H1 (cell line): ENCODE data around the gene USP9Y. TPM values are rescaled to one million over a fixed set of nuclear protein-coding genes. Genes with fewer than 3 reads are reported as not detected.

ENCODE experiments used
- CBX5 ChIP-seq: fragments of 300-800, 300-1000 bp; sonication (generic); IDR thresholded peaks from 2 replicates; pipeline ENCODE4 v1.7.1; 2016; ENCODE audit warnings: antibody characterized with exemption, low read length, low read depth
- CREB1 ChIP-seq: IDR thresholded peaks from 2 replicates; pipeline ENCODE4 v1.6.1; 2012; ENCODE audit warnings: inconsistent platforms
- GABPA ChIP-seq: IDR thresholded peaks from 2 replicates; pipeline ENCODE4 v1.6.1; 2011; ENCODE audit warnings: mild to moderate bottlenecking, low read length, moderate library complexity, borderline replicate concordance; ENCODE audit not compliant: insufficient read depth
- HDAC2 ChIP-seq, 2 experiments: fragments of 300-600 bp in 1 of 2; sonication (generic) in 1 of 2; IDR thresholded peaks; 2 replicates each; pipeline ENCODE4 v1.6.1; 2011 to 2012; ENCODE audit warnings: low read depth in 2 of 2, low read length in 2 of 2, mild to moderate bottlenecking in 2 of 2, moderate library complexity in 2 of 2, borderline replicate concordance in 1 of 2, inconsistent platforms in 1 of 2
- KDM5A ChIP-seq: fragments of 200-600 bp; IDR thresholded peaks from 2 replicates; pipeline ENCODE4 v1.7.1; 2012; ENCODE audit warnings: mild to moderate bottlenecking, low read length, inconsistent platforms, mixed read lengths
- ZNF274 ChIP-seq: IDR thresholded peaks from 2 replicates; pipeline ENCODE4 v1.7.0; 2012; ENCODE audit warnings: low read length, borderline replicate concordance; ENCODE audit errors: extremely low read depth
- polyA plus RNA-seq, 7 experiments: library from polyadenylated mRNA; depleted of rRNA in 3 of 7; stranded (reverse) in 5 of 7; unstranded in 2 of 7; fragments of >200 nt in 5 of 7; fragments of 200-250 nt in 2 of 7; gene quantifications; 1 replicate in 5 of 7; 2 replicates in 1 of 7; 4 replicates in 1 of 7; pipeline versions ENCODE4 v1.2.1 to v1.2.3, GENCODE V29; 2011 to 2013; ENCODE audit warnings: missing spikeins in 2 of 7, mixed read lengths in 2 of 7
- total RNA-seq: library from RNA; stranded (reverse); fragmentation: NEBNext Ultra II Directional; extraction: Animal tissue kit (Norgen Biotek cat#: 25700); gene quantifications from 2 replicates; pipeline ENCODE4 v1.2.1, GENCODE V29; 2021
- TF ChIP-seq, protein P1 (sequence below): fragments of 300-600 bp; sonication (generic); IDR thresholded peaks from 2 replicates; pipeline ENCODE4 v1.7.1; 2012; ENCODE audit warnings: low read length, moderate library complexity, mild to moderate bottlenecking, inconsistent platforms; ENCODE audit not compliant: insufficient replicate concordance

USP9Y gene
- total and polyA plus RNA-seq, 2 of the 8 experiments (the other 6 are each of a cell fraction or from before 2014, with no cell fraction given): 28.3 to 34.1 TPM

DNA sequence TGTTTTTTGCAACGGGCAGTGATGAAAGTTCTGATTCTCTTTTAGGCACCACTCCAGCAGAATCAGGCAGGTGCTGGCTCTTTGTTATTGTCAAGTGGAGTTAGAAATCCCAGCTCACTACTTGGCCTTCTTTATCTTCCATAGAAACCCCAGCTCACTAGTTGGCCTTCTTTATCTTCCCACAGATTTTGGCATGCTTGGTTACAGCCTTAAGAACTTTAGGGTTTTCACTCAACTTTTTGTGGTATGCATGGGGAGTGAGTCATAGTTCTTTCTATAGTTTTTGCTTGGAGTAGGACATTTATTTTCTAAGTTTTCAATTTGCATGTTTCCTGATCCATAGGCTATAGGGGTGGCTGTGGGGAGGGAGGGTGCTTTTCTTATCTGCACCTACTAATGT is 55.0 kb downstream of the USP9Y start (continued):
- TF ChIP-seq CBX5: no peak
- no peak for TF ChIP-seq ZNF274
- TF ChIP-seq HDAC2 (IDR thresholded peaks at IDR 0.05; ENCODE audit: borderline replicate concordance in 1 of 2, low read depth in 2 of 2, low read length in 2 of 2): no peak
- no peak for TF ChIP-seq KDM5A
- no peak for TF ChIP-seq GABPA
- TF ChIP-seq, protein P1, sequence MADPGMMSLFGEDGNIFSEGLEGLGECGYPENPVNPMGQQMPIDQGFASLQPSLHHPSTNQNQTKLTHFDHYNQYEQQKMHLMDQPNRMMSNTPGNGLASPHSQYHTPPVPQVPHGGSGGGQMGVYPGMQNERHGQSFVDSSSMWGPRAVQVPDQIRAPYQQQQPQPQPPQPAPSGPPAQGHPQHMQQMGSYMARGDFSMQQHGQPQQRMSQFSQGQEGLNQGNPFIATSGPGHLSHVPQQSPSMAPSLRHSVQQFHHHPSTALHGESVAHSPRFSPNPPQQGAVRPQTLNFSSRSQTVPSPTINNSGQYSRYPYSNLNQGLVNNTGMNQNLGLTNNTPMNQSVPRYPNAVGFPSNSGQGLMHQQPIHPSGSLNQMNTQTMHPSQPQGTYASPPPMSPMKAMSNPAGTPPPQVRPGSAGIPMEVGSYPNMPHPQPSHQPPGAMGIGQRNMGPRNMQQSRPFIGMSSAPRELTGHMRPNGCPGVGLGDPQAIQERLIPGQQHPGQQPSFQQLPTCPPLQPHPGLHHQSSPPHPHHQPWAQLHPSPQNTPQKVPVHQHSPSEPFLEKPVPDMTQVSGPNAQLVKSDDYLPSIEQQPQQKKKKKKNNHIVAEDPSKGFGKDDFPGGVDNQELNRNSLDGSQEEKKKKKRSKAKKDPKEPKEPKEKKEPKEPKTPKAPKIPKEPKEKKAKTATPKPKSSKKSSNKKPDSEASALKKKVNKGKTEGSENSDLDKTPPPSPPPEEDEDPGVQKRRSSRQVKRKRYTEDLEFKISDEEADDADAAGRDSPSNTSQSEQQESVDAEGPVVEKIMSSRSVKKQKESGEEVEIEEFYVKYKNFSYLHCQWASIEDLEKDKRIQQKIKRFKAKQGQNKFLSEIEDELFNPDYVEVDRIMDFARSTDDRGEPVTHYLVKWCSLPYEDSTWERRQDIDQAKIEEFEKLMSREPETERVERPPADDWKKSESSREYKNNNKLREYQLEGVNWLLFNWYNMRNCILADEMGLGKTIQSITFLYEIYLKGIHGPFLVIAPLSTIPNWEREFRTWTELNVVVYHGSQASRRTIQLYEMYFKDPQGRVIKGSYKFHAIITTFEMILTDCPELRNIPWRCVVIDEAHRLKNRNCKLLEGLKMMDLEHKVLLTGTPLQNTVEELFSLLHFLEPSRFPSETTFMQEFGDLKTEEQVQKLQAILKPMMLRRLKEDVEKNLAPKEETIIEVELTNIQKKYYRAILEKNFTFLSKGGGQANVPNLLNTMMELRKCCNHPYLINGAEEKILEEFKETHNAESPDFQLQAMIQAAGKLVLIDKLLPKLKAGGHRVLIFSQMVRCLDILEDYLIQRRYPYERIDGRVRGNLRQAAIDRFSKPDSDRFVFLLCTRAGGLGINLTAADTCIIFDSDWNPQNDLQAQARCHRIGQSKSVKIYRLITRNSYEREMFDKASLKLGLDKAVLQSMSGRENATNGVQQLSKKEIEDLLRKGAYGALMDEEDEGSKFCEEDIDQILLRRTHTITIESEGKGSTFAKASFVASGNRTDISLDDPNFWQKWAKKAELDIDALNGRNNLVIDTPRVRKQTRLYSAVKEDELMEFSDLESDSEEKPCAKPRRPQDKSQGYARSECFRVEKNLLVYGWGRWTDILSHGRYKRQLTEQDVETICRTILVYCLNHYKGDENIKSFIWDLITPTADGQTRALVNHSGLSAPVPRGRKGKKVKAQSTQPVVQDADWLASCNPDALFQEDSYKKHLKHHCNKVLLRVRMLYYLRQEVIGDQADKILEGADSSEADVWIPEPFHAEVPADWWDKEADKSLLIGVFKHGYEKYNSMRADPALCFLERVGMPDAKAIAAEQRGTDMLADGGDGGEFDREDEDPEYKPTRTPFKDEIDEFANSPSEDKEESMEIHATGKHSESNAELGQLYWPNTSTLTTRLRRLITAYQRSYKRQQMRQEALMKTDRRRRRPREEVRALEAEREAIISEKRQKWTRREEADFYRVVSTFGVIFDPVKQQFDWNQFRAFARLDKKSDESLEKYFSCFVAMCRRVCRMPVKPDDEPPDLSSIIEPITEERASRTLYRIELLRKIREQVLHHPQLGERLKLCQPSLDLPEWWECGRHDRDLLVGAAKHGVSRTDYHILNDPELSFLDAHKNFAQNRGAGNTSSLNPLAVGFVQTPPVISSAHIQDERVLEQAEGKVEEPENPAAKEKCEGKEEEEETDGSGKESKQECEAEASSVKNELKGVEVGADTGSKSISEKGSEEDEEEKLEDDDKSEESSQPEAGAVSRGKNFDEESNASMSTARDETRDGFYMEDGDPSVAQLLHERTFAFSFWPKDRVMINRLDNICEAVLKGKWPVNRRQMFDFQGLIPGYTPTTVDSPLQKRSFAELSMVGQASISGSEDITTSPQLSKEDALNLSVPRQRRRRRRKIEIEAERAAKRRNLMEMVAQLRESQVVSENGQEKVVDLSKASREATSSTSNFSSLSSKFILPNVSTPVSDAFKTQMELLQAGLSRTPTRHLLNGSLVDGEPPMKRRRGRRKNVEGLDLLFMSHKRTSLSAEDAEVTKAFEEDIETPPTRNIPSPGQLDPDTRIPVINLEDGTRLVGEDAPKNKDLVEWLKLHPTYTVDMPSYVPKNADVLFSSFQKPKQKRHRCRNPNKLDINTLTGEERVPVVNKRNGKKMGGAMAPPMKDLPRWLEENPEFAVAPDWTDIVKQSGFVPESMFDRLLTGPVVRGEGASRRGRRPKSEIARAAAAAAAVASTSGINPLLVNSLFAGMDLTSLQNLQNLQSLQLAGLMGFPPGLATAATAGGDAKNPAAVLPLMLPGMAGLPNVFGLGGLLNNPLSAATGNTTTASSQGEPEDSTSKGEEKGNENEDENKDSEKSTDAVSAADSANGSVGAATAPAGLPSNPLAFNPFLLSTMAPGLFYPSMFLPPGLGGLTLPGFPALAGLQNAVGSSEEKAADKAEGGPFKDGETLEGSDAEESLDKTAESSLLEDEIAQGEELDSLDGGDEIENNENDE: no peak
- TF ChIP-seq CREB1: no peak
